NCI-H128 (cell line): Measurements from ENCODE around the gene LTK.

Experiments used
- DNase-seq: peaks from one replicate; lab custom pipeline; 2025; ENCODE audit not compliant: unreplicated experiment; lab: John Stamatoyannopoulos, UW

LTK gene

GRCh38 chr15:41513506-41514227 lies at the start of gene LTK:
TSS of gene LTK (minus strand) at chr15:41513827. CDS start at chr15:41513709, 118 bp downstream.
- DNase-seq: no peak

GRCh38 chr15:41562784-41563198 lies 49.2 kb upstream of the LTK start:
- DNase-seq: no peak

GRCh38 chr15:41562244-41562643 lies 48.6 kb upstream of the LTK start:
- no peak for DNase-seq

- DNase-seq: no peak
Observed at GRCh38 chr15:41561777-41562145, 48.1 kb upstream of the LTK start.

- no peak for DNase-seq
Observed at GRCh38 chr15:41561104-41561776, 47.6 kb upstream of the LTK start.

- DNase-seq: no peak
Observed at GRCh38 chr15:41560572-41560874, 46.9 kb upstream of the LTK start.

GRCh38 chr15:41559239-41559782 lies 45.7 kb upstream of the LTK start:
- no peak for DNase-seq

GRCh38 chr15:41558400-41559238 lies 45.0 kb upstream of the LTK start, which contains the start of gene TYRO3:
TSS of gene TYRO3 (plus strand) at chr15:41559212. CDS start at chr15:41559258, 46 bp downstream.
- no peak for DNase-seq

GRCh38 chr15:41557673-41558399 lies 44.2 kb upstream of the LTK start:
- DNase-seq: peak; percentile 36

- no peak for DNase-seq
Observed at GRCh38 chr15:41556677-41557076, 43.0 kb upstream of the LTK start.

GRCh38 chr15:41554915-41555314 lies 41.3 kb upstream of the LTK start:
- no peak for DNase-seq

- DNase-seq: no peak
Observed at GRCh38 chr15:41554343-41554742, 40.7 kb upstream of the LTK start.

- no peak for DNase-seq
Observed at GRCh38 chr15:41553731-41554130, 40.1 kb upstream of the LTK start.

GRCh38 chr15:41550066-41550775 lies 36.6 kb upstream of the LTK start:
- no peak for DNase-seq

- DNase-seq: no peak
Observed at GRCh38 chr15:41546851-41547786, 33.5 kb upstream of the LTK start.

GRCh38 chr15:41545218-41545617 lies 31.6 kb upstream of the LTK start:
- no peak for DNase-seq

- no peak for DNase-seq
Observed at GRCh38 chr15:41544650-41545015, 31.0 kb upstream of the LTK start.

- no peak for DNase-seq
Observed at GRCh38 chr15:41543521-41543870, 29.9 kb upstream of the LTK start.

- DNase-seq: no peak
Observed at GRCh38 chr15:41536866-41537265, 23.2 kb upstream of the LTK start.
